ENCODE results near the gene MPHOSPH6. TPM values are rescaled to one million over a fixed set of nuclear protein-coding genes. Genes with fewer than 3 reads are reported as not detected.

MPHOSPH6 gene
- total RNA-seq, 4 donors from 2014 or later: 35.3 to 73.5 (median 51.9) TPM

- H3K4me1 ChIP-seq: no peaks in the 10 kb centered on the region
- H3K27me3 ChIP-seq: peaks cover 0 to 4% (median 0%) of the 10 kb centered on the region in 4 donors
- TF ChIP-seq POLR2A (IDR thresholded peaks at IDR 0.05): no peak
- TF ChIP-seq, protein P1, sequence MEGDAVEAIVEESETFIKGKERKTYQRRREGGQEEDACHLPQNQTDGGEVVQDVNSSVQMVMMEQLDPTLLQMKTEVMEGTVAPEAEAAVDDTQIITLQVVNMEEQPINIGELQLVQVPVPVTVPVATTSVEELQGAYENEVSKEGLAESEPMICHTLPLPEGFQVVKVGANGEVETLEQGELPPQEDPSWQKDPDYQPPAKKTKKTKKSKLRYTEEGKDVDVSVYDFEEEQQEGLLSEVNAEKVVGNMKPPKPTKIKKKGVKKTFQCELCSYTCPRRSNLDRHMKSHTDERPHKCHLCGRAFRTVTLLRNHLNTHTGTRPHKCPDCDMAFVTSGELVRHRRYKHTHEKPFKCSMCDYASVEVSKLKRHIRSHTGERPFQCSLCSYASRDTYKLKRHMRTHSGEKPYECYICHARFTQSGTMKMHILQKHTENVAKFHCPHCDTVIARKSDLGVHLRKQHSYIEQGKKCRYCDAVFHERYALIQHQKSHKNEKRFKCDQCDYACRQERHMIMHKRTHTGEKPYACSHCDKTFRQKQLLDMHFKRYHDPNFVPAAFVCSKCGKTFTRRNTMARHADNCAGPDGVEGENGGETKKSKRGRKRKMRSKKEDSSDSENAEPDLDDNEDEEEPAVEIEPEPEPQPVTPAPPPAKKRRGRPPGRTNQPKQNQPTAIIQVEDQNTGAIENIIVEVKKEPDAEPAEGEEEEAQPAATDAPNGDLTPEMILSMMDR (IDR thresholded peaks at IDR 0.05): no peak
- no peaks in the 10 kb centered on the region for H3K9me3 ChIP-seq
- H3K4me3 ChIP-seq: no peak overlapping the region
- H3K36me3 ChIP-seq: no peaks in the 10 kb centered on the region
- WGBS, 2 donors: 82 to 97% methylated on average over 8 of the region's 8 CpGs
- intact Hi-C loops (cut with DNase I): no loop called here
- H3K27ac ChIP-seq: no peak overlapping the region
- DNase-seq: no peak
Observed at GRCh38 chr16:82105107-82105506, 64.9 kb downstream of the MPHOSPH6 start.

Small RNAs within 50 kb of the gene (small RNA-seq; reads per million reads assigned to genes)
- 0 reads per million in 4 donors for gene RN7SKP190

Other genes starting within 250 kb of the MPHOSPH6 start
- 10 to 100 TPM in 2 of 4 donors, 1 to 10 TPM in 2; 7.1 to 15.3 (median 12.3) TPM for gene SDR42E1, start 158.8 kb downstream of the MPHOSPH6 start, total RNA-seq
- 1 to 10 TPM in 3 of 4 donors, under 1 TPM in 1; 0.72 to 5.1 (median 2.5) TPM for gene HSD17B2, start 135.0 kb downstream of the MPHOSPH6 start, total RNA-seq